ENCODE results near the gene AKR1C8.
"Not testable (repeated sequence)": the region's sequence is repeated elsewhere in the genome, so short reads cannot be mapped to it uniquely, and the experiment has no call there.

The AKR1C8 gene

DNA sequence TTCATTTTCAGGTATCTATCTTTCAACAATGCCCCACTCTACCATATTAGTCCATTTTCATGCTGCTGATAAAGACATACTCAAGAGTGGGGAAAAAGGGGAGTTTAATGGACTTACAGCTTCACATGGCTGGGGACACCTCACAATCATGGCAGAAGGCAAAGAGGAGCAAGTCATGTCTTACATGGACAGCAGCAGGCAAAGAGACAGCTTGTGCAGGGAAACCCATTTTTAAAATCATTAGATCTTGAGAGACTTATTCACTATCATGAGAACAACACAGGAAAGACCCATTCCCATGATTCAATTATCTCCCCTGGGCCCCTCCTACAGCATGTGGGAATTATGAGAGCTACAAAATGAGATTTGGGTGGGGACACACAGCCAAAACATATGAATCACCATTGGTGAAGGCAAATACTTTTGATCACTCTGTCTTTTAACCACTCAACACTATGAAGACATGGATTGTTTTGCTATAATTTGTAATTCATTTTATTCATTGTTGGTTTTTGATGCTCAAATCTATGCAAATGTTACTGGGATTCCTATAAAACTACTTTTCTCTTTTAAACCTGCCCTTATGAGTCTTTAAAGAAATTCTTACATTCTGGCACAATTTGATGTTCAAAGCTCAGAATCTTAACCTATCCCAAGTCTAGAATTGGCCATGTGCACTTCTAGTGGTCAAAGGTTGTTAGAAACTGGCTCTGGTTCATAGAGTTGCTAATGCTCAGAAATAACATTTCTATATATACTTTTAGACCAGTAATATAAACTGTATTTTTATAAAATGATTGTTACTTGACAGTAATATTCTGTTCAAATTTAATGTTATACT is 27.0 kb upstream of the AKR1C8 start:
- Histone ChIP-seq H3K27me3 (ENCODE audit: insufficient read depth, poor library complexity, severe bottlenecking) (no peaks in the 10 kb centered on the region), H3K27ac (replicated peaks) (no peak overlapping the region), H3K4me3 (replicated peaks; ENCODE audit: insufficient read depth, low read length) (no peak overlapping the region)
- TF ChIP-seq CTCF (IDR thresholded peaks at IDR 0.05; ENCODE audit: insufficient read depth, low read length) (no peak), GABPA (IDR thresholded peaks at IDR 0.05; ENCODE audit: low read depth) (no peak), SPI1 (IDR thresholded peaks at IDR 0.05; ENCODE audit: borderline replicate concordance, low read depth) (no peak), POLR2AphosphoS5 (IDR thresholded peaks at IDR 0.05; ENCODE audit: low read depth) (no peak)
- DNase-seq (ENCODE audit: low read depth in 1 of 2, low spot score in 1 of 2): no peak

GRCh38 chr10:5210261-5210660 is 25.3 kb upstream of the AKR1C8 start:
- H3K27ac ChIP-seq (replicated peaks); H3K27me3 ChIP-seq (ENCODE audit: insufficient read depth, poor library complexity, severe bottlenecking); DNase-seq (ENCODE audit: low read depth in 1 of 2, low spot score in 1 of 2); H3K4me3 ChIP-seq (replicated peaks; ENCODE audit: insufficient read depth, low read length): not testable (repeated sequence)

GRCh38 chr10:5209776-5210175 is 24.8 kb upstream of the AKR1C8 start:
- not testable (repeated sequence) for H3K4me3 ChIP-seq (replicated peaks; ENCODE audit: insufficient read depth, low read length); DNase-seq (ENCODE audit: low read depth in 1 of 2, low spot score in 1 of 2); H3K27me3 ChIP-seq (ENCODE audit: insufficient read depth, poor library complexity, severe bottlenecking); H3K27ac ChIP-seq (replicated peaks)

GRCh38 chr10:5206799-5207198 is 21.8 kb upstream of the AKR1C8 start:
- no peak overlapping the region for H3K27ac ChIP-seq (replicated peaks)
- no peaks in the 10 kb centered on the region for H3K27me3 ChIP-seq (ENCODE audit: insufficient read depth, poor library complexity, severe bottlenecking)
- DNase-seq (ENCODE audit: low read depth in 1 of 2, low spot score in 1 of 2): no peak
- H3K4me3 ChIP-seq (replicated peaks; ENCODE audit: insufficient read depth, low read length): no peak overlapping the region
- no peak for TF ChIP-seq SPI1 (IDR thresholded peaks at IDR 0.05; ENCODE audit: borderline replicate concordance, low read depth)

DNA sequence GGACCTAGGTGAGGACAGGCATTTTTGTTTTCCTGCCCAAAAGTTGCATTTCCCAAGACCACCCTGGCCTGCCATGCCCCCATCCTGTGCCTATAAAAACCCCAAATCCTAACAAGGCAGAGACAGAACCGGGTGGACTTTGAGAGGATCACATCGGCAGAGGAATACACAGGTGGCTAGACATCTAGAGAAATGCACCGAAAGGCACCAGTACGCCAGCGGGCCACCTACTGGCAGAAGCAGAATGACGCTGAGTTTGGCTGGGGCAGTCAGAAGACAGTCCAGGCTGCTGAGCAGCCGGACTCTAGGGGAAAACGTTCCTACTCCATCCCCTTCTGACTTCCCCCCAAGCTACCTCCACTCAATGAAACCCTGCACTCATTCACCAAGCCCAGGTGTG is 14.4 kb upstream of the AKR1C8 start:
- no peak overlapping the region for H3K27ac ChIP-seq (replicated peaks)
- TF ChIP-seq POLR2AphosphoS5 (IDR thresholded peaks at IDR 0.05; ENCODE audit: low read depth): no peak
- TF ChIP-seq, protein P1, sequence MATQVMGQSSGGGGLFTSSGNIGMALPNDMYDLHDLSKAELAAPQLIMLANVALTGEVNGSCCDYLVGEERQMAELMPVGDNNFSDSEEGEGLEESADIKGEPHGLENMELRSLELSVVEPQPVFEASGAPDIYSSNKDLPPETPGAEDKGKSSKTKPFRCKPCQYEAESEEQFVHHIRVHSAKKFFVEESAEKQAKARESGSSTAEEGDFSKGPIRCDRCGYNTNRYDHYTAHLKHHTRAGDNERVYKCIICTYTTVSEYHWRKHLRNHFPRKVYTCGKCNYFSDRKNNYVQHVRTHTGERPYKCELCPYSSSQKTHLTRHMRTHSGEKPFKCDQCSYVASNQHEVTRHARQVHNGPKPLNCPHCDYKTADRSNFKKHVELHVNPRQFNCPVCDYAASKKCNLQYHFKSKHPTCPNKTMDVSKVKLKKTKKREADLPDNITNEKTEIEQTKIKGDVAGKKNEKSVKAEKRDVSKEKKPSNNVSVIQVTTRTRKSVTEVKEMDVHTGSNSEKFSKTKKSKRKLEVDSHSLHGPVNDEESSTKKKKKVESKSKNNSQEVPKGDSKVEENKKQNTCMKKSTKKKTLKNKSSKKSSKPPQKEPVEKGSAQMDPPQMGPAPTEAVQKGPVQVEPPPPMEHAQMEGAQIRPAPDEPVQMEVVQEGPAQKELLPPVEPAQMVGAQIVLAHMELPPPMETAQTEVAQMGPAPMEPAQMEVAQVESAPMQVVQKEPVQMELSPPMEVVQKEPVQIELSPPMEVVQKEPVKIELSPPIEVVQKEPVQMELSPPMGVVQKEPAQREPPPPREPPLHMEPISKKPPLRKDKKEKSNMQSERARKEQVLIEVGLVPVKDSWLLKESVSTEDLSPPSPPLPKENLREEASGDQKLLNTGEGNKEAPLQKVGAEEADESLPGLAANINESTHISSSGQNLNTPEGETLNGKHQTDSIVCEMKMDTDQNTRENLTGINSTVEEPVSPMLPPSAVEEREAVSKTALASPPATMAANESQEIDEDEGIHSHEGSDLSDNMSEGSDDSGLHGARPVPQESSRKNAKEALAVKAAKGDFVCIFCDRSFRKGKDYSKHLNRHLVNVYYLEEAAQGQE (IDR thresholded peaks at IDR 0.05; ENCODE audit: insufficient replicate concordance, low read depth): no peak
- no peak for TF ChIP-seq CTCF (IDR thresholded peaks at IDR 0.05; ENCODE audit: insufficient read depth, low read length)
- TF ChIP-seq SPI1 (IDR thresholded peaks at IDR 0.05; ENCODE audit: borderline replicate concordance, low read depth): no peak
- no peak for TF ChIP-seq GABPA (IDR thresholded peaks at IDR 0.05; ENCODE audit: low read depth)
- DNase-seq (ENCODE audit: low read depth in 1 of 2, low spot score in 1 of 2): no peak
- H3K4me3 ChIP-seq (replicated peaks; ENCODE audit: insufficient read depth, low read length): no peak overlapping the region
- H3K27me3 ChIP-seq (ENCODE audit: insufficient read depth, poor library complexity, severe bottlenecking): no peaks in the 10 kb centered on the region

- no peaks in the 10 kb centered on the region for H3K27me3 ChIP-seq (ENCODE audit: insufficient read depth, poor library complexity, severe bottlenecking)
- DNase-seq (ENCODE audit: low read depth in 1 of 2, low spot score in 1 of 2): no peak
- H3K27ac ChIP-seq (replicated peaks): no peak overlapping the region
- no peak for TF ChIP-seq CTCF (IDR thresholded peaks at IDR 0.05; ENCODE audit: insufficient read depth, low read length)
- H3K4me3 ChIP-seq (replicated peaks; ENCODE audit: insufficient read depth, low read length): no peak overlapping the region
Observed at GRCh38 chr10:5198386-5198785, 13.4 kb upstream of the AKR1C8 start.

All from HL-60 (cell line).